Activated CD8-positive, alpha-beta memory T cell treated with anti-CD3 and anti-CD28 coated beads, Interleukin-2, amount 10 ng/mL, durations not matched to agents 7 days and 5 days (primary cell): Measurements from ENCODE around the gene TEAD3. TPM values are rescaled to one million over a fixed set of nuclear protein-coding genes. Genes with fewer than 3 reads are reported as not detected.

Experiments
- ATAC-seq: fragments of 150-1000 bp; cut with Tn5 transposase; one replicate; pipeline ENCODE4 v1.10.0; 2021; ENCODE audit warnings: moderate library complexity
- CTCF ChIA-PET: fragments of 350-600 bp; sonication (Branson Sonifier 250); formaldehyde crosslinking; loops from one replicate; lab custom pipeline; 2021; ENCODE audit warnings: antibody characterized with exemption; lab: Charles Lee
- DNase-seq: peaks from one replicate; pipeline ENCODE4 v3.0.0-alpha.2; 2020
- H3K27ac Mint-ChIP-seq: one replicate; pipeline ENCODE4 v1.8.0; 2021; ENCODE audit warnings: mild to moderate bottlenecking, mixed read lengths
- H3K27me3 Mint-ChIP-seq: one replicate; pipeline ENCODE4 v1.8.0; 2021; ENCODE audit warnings: mixed read lengths
- H3K36me3 Mint-ChIP-seq: one replicate; pipeline ENCODE4 v1.8.0; 2021; ENCODE audit warnings: mild to moderate bottlenecking, mixed read lengths
- H3K4me1 Mint-ChIP-seq: one replicate; pipeline ENCODE4 v1.8.0; 2021; ENCODE audit warnings: mixed read lengths
- H3K4me3 Mint-ChIP-seq: one replicate; pipeline ENCODE4 v1.8.0; 2021; ENCODE audit warnings: mild to moderate bottlenecking, moderate library complexity, mixed read lengths
- H3K9me3 Mint-ChIP-seq: one replicate; pipeline ENCODE4 v1.8.0; 2022; ENCODE audit warnings: low read depth, mixed read lengths
- total RNA-seq, 2 experiments: library from RNA; stranded (reverse); gene quantifications; one replicate each; pipeline ENCODE4 v1.2.3, GENCODE V29; 2021

The TEAD3 gene
- total RNA-seq, 2 experiments from 2014 or later: 0.16 TPM; not detected in 1

DNA sequence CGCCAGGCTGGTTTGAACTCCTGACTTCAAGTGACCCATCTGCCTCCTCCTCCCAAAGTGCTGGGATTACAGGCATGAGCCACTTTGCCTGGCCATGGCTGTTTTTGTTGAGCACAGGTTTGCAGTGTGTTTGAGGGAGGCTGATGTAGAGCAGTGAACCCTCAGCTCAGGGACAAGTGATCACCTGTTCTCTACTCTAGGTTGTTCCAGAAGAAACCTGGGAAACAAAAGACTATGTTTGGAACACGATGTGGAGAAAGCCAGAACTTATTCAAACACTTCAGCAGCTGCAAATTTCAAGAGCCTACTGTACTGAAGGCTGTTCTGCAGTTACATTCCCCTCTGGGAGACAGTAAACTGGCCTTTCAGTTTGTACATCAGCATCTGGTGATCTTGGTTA, 11.1 kb upstream of the TEAD3 start:
- no peak for ATAC-seq
- CTCF ChIA-PET: interaction anchor here (0.6 to 1.5 kb wide), 2 partner anchors 15 to 1073 kb away, joined by 3 to 4 read pairs; no protein-coding TSS in a partner anchor
- H3K9me3 Mint-ChIP-seq: no peaks in the 10 kb centered on the region
- H3K4me3 Mint-ChIP-seq: no peak overlapping the region
- H3K27ac Mint-ChIP-seq: no peak overlapping the region
- H3K36me3 Mint-ChIP-seq: no peaks in the 10 kb centered on the region
- H3K27me3 Mint-ChIP-seq: peaks cover 31% of the 10 kb centered on the region
- no peak for DNase-seq
- H3K4me1 Mint-ChIP-seq: no peaks in the 10 kb centered on the region

DNA sequence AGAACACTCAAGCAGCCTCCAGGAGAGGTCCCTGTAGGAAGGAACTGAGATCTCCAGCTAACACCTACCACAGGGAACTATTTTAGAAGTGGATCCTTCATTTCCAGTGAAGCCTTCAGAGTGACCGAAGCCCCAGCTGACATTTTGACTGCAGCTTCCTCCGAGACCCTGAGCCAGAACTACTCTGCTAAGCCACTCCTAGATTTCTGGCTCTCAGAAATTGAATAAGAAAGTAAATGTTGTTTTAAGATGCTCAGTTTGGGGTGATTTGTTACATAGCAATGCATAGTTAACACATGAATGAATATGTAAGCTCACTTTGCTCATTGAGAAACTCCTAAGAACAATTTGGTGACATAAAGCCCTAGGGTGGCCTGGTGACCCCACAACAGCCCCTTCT, 10.3 kb upstream of the TEAD3 start:
- H3K4me3 Mint-ChIP-seq: no peak overlapping the region
- H3K27ac Mint-ChIP-seq: no peak overlapping the region
- H3K9me3 Mint-ChIP-seq: no peaks in the 10 kb centered on the region
- no peaks in the 10 kb centered on the region for H3K4me1 Mint-ChIP-seq
- no peak for DNase-seq
- no peak for ATAC-seq
- H3K36me3 Mint-ChIP-seq: no peaks in the 10 kb centered on the region
- H3K27me3 Mint-ChIP-seq: peaks cover 31% of the 10 kb centered on the region
- CTCF ChIA-PET: interaction anchor here (0.9 to 1.5 kb wide), 3 partner anchors 16 to 45 kb away, joined by 3 to 4 read pairs (median 4); no protein-coding TSS in a partner anchor

DNA sequence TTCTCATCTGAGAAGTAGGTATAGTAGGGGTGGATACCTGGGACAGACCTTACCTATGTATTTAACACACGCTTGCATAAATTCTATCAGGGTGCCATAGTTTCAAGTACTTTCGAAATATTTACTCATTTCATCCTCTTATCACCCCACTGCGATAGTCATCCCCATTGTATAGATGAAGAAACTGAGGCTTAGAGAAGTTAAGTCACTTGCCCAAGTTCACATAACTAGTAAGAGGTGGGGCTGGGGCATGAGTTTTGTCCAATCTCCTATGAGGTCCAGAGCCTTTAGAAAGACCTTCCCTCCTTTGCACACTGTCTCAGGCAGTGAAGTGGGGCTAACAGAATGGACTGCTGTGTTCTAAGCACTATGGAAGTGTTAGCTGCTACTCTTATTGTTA, 9.7 kb upstream of the TEAD3 start:
- CTCF ChIA-PET: interaction anchor here (0.9 to 1.5 kb wide), 3 partner anchors 17 to 46 kb away, joined by 3 to 4 read pairs (median 4); no protein-coding TSS in a partner anchor
- H3K4me3 Mint-ChIP-seq: no peak overlapping the region
- no peak for ATAC-seq
- no peaks in the 10 kb centered on the region for H3K4me1 Mint-ChIP-seq
- no peak overlapping the region for H3K27ac Mint-ChIP-seq
- peaks cover 34% of the 10 kb centered on the region for H3K27me3 Mint-ChIP-seq
- no peak for DNase-seq
- H3K9me3 Mint-ChIP-seq: no peaks in the 10 kb centered on the region
- no peaks in the 10 kb centered on the region for H3K36me3 Mint-ChIP-seq

DNA sequence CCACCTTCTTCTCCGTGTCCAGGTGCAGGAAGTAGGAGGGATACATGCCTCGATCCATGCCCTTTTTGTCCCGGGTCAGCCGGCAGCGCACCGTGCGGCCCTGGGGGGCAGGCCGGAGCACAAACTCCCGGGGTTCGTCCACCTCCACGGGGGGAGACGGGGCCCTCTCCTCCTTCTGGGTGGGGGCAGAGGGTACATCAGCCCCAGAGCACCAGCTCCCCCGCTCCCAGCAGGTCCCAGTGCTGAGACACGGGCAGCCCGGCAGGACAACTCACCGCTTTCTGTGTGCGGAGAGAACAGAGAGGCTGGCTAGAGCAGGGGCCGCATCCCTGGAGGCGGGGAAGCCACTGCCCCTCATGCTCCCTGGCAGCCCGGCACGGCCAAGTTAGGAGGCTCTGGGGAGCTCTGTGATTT, 9.1 kb upstream of the TEAD3 start:
- DNase-seq (no peak), ATAC-seq (no peak)
- Mint-ChIP-seq H3K9me3 (no peaks in the 10 kb centered on the region), H3K4me1 (no peaks in the 10 kb centered on the region), H3K36me3 (no peaks in the 10 kb centered on the region), H3K27ac (no peak overlapping the region), H3K27me3 (peaks cover 31% of the 10 kb centered on the region), H3K4me3 (no peak overlapping the region)
- CTCF ChIA-PET: no interaction called here

DNA sequence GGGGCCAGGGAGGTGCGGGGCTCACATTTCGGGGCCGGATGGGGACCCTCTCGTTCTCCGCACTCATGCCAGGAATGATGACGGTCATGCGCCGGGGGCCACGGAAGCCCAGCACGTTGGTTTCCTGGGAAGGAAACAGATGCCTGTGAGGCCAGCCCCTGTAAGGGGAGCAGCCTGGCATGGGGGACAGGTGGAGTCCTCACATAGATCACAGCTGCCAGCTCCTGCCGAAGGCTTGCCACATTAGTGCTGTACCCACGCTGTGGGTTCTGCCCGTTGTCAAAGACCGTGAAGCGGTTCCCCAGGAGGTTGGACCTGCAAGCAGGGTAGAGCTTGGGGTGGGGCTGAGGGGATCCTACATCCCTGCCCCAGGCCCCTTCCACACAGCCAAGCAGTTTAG, 6.7 kb upstream of the TEAD3 start:
- DNase-seq (no peak), ATAC-seq (no peak)
- CTCF ChIA-PET: interaction anchor here (1.8 kb wide), 1 partner anchor 19 kb away, joined by 7 read pairs; no protein-coding TSS in a partner anchor
- H3K27me3 Mint-ChIP-seq: peaks cover 36% of the 10 kb centered on the region
- H3K4me3 Mint-ChIP-seq: no peak overlapping the region
- H3K4me1 Mint-ChIP-seq: peaks cover 2% of the 10 kb centered on the region
- no peaks in the 10 kb centered on the region for H3K36me3 Mint-ChIP-seq
- no peaks in the 10 kb centered on the region for H3K9me3 Mint-ChIP-seq
- H3K27ac Mint-ChIP-seq: no peak overlapping the region

DNA sequence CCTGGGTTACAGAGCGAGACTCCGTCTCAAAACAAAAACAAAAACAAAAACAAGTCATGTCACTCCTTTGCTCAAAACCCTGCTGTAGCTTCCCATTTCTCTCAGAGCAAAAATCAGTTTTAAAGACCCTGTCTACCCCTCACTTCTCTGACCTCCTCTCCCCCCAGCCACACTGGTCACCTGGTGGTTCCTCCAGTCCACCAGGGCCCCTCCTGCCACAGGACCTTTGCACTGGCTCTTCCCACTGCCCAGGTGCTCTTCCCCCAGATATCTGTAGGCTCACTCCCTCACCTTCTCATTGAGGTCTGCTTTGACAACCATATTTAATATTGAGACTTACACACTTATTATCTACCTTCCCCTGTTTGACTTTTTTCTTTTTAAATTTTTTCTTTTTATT, 4.9 kb upstream of the TEAD3 start:
- no peak for ATAC-seq
- H3K4me1 Mint-ChIP-seq: peaks cover 3% of the 10 kb centered on the region
- CTCF ChIA-PET: no interaction called here

DNA sequence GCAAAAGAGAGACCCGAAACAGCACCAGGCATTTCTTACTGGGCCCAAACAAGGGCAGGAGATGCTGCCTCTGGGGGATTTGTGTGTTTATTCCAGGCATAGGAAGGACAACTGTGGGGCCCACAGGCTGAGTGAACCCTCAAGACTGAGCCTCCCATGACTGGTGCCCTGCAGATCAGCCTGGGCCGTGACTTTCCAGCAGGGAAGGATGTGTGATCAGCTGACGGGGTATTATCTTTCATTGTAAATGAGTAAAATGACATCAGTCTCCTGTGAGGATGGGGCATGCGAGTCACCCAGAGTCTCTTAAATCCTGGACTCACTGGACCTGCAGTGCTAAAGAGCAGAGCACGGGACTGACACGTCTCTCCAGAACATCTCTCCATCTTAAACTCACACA, 3.9 kb upstream of the TEAD3 start:
- no peak overlapping the region for H3K27ac Mint-ChIP-seq
- no peak for ATAC-seq
- H3K9me3 Mint-ChIP-seq: no peaks in the 10 kb centered on the region
- peaks cover 3% of the 10 kb centered on the region for H3K4me1 Mint-ChIP-seq
- CTCF ChIA-PET: interaction anchor here (0.7 to 1.1 kb wide), 2 partner anchors 9 to 34 kb away, joined by 3 to 4 read pairs; no protein-coding TSS in a partner anchor
- no peak for DNase-seq
- no peak overlapping the region for H3K4me3 Mint-ChIP-seq
- no peaks in the 10 kb centered on the region for H3K36me3 Mint-ChIP-seq
- H3K27me3 Mint-ChIP-seq: peaks cover 42% of the 10 kb centered on the region

More for the DNA sequence above, 4.9 kb upstream of the TEAD3 start:
- Mint-ChIP-seq H3K27me3 (peaks cover 42% of the 10 kb centered on the region), H3K4me3 (no peak overlapping the region), H3K9me3 (no peaks in the 10 kb centered on the region), H3K27ac (no peak overlapping the region), H3K36me3 (no peaks in the 10 kb centered on the region)
- no peak for DNase-seq

DNA sequence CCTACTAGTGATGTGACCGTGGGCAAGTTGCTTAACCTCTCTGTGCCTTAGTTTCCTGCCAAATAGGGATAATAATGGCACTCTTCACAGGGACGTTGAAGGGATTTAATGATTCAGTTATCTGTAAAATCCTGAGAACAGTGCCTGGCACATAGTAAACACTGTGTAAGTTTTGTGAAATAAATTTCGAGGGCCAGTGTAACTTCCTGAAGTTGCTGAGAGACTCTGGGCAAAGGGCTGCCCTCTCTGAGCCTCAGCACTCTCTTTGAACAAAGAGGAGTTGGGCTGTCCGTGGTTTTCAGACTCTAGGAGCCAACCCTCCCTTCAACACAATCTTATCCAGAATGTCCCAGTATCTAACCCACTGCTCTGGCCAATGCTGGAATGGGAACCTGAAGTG, 2.5 kb upstream of the TEAD3 start:
- Mint-ChIP-seq H3K4me3 (no peak overlapping the region), H3K4me1 (peaks cover 4% of the 10 kb centered on the region), H3K36me3 (no peaks in the 10 kb centered on the region), H3K27me3 (peaks cover 46% of the 10 kb centered on the region), H3K27ac (no peak overlapping the region), H3K9me3 (no peaks in the 10 kb centered on the region)
- no peak for DNase-seq
- ATAC-seq: no peak
- CTCF ChIA-PET: no interaction called here

DNA sequence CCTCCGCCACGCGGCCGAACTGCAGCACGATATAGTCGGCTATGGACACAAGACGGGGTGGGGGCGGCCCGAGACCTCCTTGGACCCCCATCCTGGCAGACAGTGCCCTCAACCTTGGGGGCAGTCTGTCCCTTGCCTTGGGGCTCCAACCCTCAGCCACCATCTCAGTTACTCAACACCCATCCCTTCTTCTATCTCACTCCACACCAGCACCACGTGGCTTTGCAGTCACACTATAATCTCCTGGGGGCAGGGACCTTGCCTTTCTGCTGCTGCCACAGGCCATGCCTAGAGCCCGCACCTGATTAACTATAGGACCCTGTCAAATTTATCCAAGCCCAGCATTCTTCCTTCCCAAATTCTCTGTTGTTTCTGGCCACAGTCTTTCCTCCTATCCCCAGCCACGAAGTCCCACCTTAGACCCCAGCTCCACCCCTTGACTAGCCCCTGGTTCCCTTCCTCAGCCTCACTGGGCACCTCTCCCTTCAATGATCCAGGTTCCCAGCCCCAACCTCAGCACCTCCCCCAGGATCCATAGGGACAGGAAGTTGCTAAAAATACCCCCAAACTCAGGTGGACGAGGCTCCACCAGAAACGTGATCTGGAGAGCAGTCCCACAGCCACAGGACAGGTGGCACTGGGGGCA, 1.7 kb upstream of the TEAD3 start:
- no peaks in the 10 kb centered on the region for H3K36me3 Mint-ChIP-seq

DNA sequence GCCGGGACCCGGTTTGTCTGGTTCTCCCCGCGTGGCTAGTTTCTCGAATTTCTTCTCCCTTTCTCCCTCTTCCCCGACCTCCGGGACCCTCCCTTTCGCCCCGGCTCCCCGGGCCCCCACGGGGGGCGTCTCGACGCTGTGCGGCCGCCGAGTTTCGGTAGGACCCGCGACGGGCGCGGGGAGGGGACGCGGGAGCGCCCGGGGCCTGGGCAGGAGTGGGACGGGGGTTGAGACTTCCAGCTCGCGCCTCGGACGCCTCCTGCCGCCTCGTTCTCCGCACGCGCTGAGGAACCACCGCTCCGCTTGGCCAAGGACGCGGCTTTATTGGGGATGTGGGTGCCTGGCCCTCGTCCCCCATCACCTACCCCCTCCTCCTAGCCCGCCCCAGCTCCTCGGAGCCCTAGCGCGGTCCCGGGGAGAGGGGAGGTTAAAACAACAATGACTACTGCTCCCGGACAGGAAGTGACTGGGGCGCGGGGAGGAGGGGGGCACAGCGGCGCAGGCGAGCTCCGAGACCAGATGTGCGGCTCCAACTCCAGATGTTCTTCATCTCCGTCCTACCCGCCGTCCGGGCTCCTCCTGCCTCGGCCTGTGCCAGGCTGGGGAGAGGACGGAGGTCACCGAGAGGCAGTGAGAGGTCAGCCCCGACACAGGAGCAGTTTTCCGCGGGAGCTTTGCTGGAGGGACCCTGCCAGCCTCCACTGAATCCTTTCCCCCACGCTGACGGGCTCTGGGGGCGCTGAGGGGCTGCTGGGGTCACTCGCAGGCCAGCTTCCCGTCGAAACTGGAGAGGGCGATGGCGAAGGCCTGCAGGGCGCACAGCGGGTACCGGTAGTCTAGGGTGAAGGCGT, 917 bp upstream of the TEAD3 start:
- DNase-seq (peak; percentile 69), ATAC-seq (peak; percentile 37)
- H3K27ac Mint-ChIP-seq: no peak overlapping the region
- peak overlapping the region; percentile 55 for H3K4me3 Mint-ChIP-seq
- no peaks in the 10 kb centered on the region for H3K36me3 Mint-ChIP-seq
- no peaks in the 10 kb centered on the region for H3K9me3 Mint-ChIP-seq
- CTCF ChIA-PET: interaction anchor here (0.7 to 1.7 kb wide), 8 partner anchors 13 to 240 kb away, joined by 3 to 7 read pairs (median 3); no protein-coding TSS in a partner anchor
- H3K4me1 Mint-ChIP-seq: peaks cover 9% of the 10 kb centered on the region
- H3K27me3 Mint-ChIP-seq: peaks cover 45% of the 10 kb centered on the region

More for the DNA sequence above, 1.7 kb upstream of the TEAD3 start:
- peak overlapping the region; percentile 42 for H3K4me3 Mint-ChIP-seq
- peaks cover 49% of the 10 kb centered on the region for H3K27me3 Mint-ChIP-seq
- H3K9me3 Mint-ChIP-seq: no peaks in the 10 kb centered on the region
- peaks cover 9% of the 10 kb centered on the region for H3K4me1 Mint-ChIP-seq
- no peak overlapping the region for H3K27ac Mint-ChIP-seq
- DNase-seq: no peak
- ATAC-seq: no peak
- CTCF ChIA-PET: interaction anchor here (0.7 to 1.7 kb wide), 5 partner anchors 24 to 239 kb away, joined by 3 to 7 read pairs (median 3); no protein-coding TSS in a partner anchor

DNA sequence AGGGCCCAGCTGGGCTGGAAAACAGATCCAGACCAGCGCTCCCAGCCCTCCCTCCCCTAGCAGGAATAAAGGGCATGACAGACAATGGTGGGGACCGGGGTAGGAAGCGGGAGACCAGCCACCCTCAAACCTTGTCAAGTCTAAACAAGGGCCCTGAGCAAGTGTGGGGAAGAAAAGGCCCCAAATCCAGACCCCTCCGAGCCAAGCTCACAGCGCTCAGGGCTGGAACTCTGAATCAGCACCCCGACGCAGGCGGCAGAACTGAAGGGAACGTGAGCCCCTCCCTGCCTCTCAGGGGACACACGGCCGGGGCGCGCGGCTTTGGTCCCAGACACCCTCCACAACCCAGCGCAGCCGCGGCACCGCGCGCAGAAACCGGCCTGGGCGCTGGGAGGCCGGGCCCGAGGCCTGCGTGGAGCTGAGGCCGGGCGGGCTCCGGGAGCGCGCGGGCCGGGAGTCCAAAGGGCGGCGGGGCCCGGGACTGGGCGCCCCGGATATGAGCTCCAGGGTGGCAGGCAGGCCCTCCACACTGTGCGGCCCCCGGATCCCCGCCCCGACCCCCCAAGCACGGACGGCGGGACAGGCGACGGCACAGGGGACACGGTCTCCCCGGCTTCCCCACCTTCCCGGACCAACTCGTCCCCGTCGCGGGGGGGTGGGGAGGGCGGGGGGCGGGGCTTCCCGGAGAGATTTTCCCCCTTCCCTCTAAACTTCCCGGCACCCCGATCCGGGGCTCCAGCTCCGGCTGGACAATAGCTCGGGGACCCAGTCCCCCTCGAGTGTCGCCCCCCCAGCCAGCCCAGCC, 641 bp downstream of the TEAD3 start:
- H3K36me3 Mint-ChIP-seq: no peaks in the 10 kb centered on the region
- no peaks in the 10 kb centered on the region for H3K9me3 Mint-ChIP-seq
- H3K4me1 Mint-ChIP-seq: peaks cover 9% of the 10 kb centered on the region
- peaks cover 39% of the 10 kb centered on the region for H3K27me3 Mint-ChIP-seq
- no peak overlapping the region for H3K27ac Mint-ChIP-seq
- ATAC-seq (no peak), DNase-seq (no peak)
- H3K4me3 Mint-ChIP-seq: peak overlapping the region; percentile 42
- CTCF ChIA-PET: interaction anchor here (1.0 to 1.2 kb wide), 3 partner anchors 14 to 128 kb away, joined by 3 read pairs; no protein-coding TSS in a partner anchor

DNA sequence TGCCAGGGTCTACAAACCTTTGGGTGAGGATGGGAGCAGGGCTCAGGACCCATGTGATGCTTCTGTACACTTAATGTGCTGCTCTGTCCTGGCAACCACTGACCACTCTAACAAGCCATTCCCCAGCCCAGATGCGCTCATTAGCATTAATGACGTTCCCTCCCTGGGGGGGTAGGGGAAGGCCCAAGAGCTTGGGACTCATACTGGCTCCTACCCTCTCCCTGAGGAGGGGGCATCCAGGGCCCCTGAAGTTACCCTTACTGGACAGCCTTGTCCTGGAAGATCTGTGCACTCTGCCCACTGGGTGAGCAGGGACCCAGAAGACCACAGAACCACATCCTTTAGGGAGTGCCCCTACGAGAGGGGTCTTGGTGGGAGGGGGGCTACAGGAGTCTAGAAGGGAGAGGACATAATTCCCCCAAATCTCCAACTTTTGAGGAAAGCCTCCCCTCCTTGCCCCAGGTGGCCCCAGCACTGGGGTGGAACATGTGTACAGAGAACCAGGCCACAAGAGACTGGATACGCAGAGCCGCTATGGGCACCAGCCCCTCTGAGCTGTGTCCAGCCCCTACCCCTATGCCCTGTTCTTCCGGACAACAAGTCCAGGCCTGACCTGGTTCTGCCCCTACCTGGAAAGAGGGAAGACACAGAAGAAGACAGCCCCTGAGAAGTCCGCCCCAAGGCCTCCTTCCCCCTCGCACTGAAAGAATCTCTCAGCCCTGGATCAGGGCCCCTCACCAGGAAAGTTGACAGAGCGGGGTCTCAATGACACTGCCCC, 1.4 kb downstream of the TEAD3 start:
- Mint-ChIP-seq H3K9me3 (no peaks in the 10 kb centered on the region), H3K27ac (no peak overlapping the region), H3K4me1 (peaks cover 9% of the 10 kb centered on the region), H3K4me3 (peak overlapping the region; percentile 42), H3K27me3 (peaks cover 33% of the 10 kb centered on the region), H3K36me3 (no peaks in the 10 kb centered on the region)
- DNase-seq (no peak), ATAC-seq (no peak)
- CTCF ChIA-PET: interaction anchor here (0.6 kb wide), 1 partner anchor 49 kb away, joined by 3 read pairs; no protein-coding TSS in a partner anchor
